ENCODE results near the gene DCXR.

- TF ChIP-seq CTCF (IDR thresholded peaks at IDR 0.05 in 4 of 5, conservative IDR thresholded peaks at IDR 0.05 in 1 of 5) (no peak), POLR2A (IDR thresholded peaks at IDR 0.05) (no peak)
Measured at GRCh38 chr17:82009413-82009812, 28.1 kb downstream of the DCXR start.

Measured in gastrocnemius medialis (tissue), 4 donors.